ENCODE results near the gene TMC8.
A peak's percentile ranks its signal among the peaks of the same experiment; 100 is the strongest.
"Not testable (repeated sequence)": the region's sequence is repeated elsewhere in the genome, so short reads cannot be mapped to it uniquely, and the experiment has no call there.

TMC8 gene

DNA sequence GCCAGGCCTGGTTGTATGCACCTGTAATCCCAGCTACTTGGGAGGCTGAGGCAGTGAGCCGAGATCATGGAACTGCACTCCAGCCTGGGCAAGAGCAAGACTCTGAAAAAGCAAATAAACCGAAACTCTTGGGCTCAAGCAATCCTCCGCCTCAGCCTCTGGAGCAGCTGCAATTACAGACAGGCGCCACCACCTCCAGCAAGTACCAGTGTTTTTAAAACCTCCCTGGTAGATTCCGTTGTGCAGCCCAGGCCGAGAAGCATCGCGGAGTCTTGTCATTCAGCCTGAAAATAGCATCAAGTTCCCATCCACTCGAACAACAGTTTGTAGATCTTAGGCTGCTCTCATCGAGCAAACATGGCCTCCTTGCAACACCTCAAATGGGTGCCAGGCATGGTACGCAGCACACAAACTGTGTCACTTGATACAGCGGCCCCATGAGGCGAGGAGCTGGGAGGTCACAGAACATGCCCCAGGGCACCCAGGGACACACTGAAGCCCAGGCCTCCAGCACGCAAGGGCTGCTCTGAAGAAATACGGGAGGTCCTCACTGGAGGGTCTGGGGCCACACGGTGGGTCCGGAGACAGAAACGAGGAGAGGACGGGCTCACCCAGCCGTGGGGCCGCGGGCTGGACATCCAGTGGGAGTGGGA, 20.1 kb upstream of the TMC8 start:
- no peak for DNase-seq

DNA sequence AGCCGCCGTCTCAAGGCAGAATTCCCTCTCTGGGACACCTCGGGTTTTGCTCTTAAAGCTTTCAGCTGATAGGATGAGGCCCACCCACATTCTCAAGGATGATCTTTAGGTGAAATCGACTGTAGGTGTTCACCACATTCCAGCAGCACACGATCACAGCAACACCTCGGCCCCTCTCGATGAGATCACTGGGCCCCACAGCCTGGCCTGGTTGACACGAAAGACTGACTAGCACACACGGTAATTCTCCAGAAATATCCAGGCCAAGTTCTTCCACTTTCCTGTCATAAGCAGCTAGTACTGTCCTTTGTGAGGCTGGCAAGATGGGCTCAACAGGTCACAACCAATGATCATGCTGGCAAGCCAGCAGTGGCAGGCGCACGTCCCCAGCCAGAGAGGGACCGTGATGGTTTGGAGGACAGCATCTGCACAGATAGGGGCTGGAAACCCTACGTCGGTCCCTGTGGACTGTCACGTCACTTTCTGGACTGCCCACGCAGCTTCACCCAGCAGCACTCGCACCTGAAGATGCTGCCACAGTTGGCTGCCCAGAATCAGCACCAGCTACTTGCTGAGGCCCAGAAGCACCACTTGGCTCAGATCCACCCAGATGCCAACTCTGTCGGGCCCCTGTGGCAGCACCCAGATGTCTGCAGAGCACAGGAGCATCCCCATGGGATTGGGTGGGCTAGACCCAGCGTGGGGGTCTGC, 19.4 kb upstream of the TMC8 start:
- no peak for DNase-seq

DNA sequence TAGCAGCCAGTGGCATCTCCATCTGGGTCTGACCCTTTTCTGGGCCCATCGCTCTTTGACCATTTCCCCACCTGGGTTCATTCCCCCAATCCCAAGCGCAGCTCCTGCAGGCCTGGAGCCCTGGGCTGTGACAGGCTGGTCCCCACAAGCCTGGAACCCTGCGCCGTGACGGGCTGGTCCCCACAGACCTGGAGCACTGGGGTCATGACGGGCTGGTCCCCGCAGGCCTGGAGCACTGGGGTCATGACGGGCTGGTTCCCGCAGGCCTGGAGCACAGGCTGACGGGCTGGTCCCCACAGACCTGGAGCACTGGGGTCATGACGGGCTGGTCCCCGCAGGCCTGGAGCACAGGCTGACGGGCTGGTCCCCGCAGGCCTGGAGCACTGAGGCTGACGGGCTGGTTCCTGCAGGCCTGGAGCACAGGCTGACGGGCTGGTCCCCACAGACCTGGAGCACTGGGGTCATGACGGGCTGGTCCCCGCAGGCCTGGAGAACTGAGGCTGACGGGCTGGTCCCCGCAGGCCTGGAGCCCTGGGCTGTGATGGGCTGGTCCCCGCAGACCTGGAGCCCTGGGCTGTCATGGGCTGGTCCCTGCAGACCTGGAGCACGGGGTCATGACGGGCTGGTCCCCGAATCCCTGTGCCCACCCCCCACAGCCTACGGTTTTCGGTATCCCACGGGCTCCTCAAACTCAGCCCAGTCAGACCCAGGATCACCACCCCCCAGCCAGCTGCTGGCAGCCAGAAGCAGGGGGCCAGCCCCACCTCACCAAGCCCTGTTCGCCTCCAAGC, 18.6 kb upstream of the TMC8 start:
- DNase-seq, result no peak

DNA sequence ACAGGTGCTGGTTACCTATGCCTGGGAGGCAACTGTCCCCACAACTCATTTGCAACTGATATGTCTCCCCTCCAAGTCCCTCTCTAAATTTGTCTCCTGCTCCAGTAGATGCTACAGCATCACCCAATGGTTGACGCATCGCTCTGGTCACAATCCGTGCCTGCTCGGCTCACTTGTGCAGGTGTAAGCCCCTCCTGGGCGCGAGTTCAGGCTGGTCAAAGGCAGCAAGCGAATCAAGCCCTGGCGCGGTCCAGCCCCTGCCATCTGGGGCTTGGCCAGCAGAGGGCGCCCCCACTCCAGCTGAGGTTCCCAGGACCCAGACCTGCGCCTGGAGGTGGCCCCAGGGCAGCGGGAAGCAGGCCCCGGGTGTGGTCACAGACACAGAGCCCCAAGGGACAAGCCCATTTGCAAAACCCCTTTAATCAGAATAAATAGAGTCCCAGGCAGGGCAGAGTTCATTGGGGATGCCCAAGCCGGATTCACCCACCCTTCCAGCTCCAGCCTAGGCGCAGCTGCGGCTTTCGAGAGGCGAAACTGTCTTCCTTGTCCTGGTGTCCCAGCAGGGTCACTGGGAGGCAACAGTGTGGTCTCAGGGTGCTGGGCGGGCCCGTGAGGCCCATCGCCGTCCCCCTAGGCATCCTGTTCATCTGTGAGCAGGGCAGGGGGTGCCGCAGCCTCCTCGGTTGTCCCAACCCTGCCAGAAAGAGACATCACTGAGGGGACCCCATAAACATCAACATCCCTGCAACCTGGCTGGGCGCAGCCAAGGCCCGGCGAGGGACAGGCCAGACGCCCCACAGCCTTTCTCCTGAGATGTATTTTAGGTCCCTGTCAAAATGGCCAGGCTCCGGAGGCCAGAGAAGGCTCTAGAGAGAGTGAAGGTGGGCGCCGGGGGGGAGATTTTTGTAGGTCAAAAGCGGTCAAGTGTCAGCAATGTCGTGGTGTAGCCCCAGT, 17.8 kb upstream of the TMC8 start:
- peak; percentile 24 for DNase-seq

DNA sequence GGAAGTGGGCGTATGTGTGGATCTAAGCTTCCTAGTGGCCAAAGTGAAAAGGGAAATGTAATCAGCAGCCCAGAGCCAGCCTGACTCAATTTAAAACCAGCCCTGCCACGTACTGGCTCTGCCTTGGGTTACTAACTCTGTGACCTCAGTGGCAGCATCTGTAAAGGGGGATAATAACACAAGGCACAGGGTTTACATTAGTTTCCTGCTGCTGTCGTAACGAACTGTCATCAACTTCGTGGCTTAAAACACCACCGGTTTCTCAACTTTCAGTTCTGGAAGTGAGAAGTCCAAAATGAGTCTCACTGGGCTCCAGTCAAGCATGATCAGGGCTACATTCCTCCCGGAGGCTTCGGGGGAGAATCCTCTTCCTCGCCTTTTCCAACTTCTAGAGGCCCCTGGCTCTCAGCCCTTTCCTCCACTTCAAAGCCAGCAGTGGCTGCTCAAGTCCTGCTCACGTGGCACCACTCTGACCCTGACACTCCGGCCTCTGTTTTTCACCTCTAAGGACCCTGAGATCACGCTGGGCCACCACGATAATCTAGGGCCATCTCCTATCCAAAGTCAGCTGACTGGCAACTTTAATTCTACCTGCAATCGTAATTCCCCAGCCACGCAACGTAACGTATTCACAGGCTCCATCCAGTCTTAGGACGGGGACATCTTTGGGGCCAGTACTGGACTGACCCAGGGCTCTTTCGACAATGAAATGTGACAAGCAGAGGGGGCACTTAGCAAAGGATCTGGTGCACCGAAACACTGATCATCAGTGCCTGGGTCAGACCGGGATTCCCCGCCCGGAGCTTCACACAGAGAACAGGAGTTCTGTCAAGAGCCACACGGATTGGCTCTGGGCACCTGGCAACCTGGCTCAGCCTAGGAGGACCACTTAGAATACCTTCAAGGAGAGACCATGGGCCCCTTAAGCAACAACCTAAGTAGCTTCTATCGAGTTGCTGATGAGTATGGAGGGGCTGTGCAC, 16.5 kb upstream of the TMC8 start:
- no peak for DNase-seq

DNA sequence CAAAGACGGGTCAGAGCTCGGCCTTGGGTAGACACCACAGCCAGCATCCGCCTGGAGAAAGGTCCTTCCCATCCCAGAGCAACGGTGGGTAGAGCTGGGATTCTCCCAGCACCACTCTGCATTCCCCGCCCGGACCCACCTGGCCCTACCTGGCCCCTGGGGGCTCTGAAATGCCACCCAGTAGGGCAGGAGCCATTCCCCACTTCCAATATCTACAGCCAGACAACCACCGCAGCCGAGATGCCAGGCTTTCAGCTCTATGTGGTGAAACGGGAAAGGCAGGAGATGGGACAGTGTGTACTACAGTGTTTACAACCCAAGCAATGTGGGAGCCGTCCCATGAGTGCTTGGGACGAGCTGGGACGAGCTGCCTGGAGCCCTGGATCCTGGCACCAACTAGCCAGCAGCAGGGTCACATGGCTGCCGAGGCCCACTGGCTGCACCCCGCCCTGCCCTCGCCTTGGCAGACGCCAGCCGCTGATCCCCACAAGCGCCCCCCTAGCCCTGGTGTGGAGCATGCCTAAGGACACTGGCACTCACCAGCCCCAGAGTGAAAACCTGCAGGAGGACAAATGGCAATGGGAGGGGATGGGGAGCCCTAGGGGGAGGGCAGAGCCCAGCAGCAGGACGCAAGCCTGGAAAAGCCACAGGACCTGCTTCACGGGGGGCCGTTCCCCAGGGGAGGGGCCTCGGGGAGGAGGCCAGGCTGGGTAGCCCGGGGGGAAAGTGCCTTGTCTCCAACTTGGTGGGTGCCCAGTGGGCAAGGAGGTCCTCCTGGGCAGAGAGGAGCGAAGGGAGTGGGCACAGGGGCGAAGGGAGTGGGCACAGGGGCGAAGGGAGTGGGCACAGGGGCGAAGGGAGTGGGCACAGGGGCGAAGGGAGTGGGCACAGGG, 15.5 kb upstream of the TMC8 start:
- DNase-seq, result no peak

DNA sequence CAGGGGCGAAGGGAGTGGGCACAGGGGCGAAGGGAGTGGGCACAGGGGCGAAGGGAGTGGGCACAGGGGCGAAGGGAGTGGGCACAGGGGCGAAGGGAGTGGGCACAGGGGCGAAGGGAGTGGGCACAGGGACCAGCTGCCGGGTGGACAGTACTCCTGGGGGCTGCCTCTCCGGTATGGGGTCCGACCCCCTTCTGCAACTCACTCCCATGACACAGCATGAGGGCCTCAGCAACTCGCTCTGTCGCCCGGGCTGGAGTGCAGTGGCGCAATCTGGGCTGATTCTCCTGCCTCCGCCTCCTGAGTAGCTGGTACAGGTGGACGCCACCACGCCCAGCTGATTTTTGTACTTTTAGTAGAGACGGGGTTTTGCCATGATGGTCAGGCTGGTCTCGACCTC, 14.8 kb upstream of the TMC8 start:
- not testable (repeated sequence) for DNase-seq

DNA sequence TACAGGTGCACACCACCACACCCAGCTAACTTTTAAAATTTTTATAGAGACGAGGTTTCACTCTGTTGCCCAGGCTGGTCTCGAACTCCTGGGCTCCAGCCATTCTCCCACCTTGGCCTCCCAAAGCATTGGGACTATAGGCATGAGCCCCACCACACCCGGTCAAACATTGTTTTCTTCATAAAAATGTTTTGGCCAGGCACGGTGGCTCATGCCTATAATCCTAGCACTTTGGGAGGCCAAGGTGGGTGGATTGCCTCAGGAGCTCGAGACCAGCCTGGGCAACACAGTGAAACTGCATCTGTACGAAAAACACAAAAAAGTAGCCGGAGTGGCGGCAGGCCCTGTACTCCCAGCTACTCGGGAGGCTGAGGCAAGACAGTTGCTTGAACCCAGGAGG, 14.2 kb upstream of the TMC8 start:
- no peak for DNase-seq

DNA sequence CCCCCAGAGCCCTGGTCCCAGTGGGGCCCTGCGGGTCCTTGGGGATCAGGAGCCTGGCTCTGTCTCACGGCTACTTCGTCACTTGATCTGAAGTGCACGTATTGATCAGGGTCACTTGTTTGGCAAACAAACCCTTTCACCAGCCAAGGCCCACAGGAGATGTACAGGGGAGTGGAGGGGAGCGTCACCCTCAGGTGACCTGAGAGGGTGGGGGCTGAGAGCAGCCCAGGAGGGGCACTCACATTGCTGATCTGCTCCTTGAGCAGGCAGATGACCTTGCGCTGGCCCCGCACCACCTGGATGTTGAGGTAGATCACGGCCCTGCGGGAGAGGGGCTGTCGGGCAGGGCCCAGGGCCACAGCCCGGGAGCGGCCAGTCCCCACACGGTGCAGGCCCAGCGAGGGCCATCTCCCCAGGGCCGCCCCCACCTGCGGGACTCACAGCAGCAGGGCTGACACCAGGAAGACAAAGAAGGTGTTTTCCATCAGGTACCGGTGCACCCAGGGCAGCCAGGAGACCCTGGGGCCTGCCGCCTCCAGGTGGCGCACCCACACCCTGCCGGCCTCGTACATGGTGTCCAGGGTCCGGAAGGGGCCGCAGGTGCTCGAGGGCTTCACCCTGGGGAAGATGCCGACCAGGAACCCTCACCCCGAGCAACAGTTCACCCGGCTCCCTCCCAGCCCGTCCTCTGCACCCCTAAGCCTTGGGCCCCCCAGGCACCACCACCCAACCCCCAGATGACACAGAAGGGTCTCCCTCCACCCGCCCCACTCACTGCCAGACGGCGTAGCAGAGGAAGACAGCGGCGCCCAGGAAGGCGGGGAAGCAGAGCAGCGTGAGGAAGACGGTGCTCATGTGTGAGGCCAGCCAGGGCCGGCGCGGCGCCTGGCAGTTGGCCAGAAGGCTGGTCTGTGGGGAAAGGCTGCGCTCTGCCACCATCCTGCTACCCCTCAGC, 13.3 kb upstream of the TMC8 start:
- DNase-seq, result peak; percentile 38

DNA sequence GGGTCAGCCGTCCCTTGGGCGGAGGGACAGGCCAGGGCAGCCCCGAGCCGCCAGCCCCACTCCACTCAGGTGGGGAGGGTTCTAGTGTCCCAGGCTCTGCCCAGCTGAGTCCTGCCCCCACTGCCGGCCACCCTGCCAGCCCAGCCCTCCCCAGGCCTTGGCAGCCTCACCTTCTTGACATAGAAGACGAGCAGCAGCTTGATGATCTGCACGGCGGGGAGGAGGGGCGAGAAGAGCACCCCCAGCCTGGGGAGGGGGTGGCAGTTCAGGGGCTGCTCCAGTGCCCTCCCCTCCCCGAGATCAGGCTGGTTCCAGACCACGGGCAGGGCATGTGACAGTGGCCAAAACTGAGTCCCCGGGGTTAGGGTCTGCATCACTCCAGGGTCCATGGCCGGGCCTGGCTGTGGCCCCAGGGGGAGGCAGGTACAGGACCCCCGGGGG, 11.8 kb upstream of the TMC8 start:
- DNase-seq, result no peak

DNA sequence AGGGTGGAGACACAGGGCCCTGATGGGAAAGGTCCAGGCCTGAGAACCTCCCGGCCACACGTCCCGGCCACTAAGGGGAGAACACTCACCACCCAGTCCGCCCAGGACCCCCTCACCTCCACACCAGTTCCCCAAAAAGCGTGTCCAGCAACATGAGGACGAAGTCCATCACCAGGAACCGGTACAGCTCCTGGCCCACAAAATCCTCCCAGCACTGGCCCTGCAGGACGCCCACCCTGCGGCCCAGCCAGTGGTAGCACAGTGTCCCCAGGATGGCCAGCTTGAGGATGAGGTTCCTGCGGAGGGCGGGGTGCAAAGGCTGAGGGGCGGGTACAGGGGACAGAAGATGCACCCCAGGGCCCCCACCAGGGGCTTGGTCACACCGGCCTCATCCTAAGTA, 10.0 kb upstream of the TMC8 start:
- no peak for DNase-seq

DNA sequence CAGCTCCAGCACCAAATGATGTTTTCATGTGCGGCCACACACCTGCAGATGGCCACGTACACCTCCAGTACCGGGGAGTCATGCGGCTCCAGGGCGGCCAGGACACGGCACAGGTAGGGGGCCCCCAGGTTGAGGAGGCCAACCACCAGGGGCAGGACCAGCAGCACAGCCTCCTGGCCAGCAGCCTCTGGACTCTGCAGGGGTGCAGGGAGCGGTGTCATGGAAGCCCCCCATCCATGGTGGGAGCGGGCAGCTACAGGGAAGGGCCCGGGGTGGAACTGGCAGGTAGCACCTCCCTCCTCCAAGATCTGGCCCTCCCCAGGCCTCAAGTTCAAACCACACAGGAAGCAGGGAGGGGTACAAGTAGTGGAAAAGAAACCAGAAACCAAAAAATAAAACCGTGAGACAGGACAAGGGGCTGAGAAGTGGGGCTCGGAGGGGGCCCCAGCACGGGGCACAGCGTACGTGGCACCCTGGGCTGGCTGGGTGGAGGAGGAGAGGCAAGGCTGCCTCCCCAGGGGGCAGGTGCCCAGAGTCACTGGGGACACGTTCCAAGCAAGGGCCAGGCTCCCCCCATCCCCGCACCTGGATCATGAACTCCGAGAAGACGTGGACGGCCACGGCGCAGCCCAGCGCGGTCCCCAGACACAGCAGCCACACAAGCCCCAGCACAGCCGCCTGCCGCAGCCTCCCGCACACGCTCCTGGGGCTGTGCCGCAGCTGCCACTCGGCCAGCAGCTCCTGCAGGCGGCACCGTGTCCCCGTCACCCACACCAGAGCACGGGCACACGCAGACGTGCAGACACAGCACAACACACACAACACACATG, 9.4 kb upstream of the TMC8 start:
- no peak for DNase-seq

DNA sequence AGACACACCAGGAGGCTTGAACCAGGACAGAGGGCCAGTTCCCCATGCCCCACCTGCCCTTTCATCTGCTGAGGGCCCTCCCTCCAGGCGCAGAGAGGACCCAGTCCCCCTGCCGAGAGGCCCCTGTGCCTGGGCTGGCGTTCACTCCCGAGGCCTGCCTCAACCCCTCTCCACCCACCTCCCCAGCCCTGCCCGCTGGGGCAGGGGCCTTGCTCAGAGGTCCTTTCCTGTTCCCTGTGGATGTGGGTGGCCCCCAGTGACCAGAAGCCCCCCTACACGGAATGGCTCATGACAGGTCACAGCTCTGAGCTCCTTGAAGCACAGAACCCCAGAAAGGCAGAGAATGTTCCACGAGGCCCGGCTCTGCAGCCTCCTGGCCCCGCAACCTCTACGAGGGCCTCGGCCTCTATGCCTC, 8.8 kb upstream of the TMC8 start:
- no peak for DNase-seq

DNA sequence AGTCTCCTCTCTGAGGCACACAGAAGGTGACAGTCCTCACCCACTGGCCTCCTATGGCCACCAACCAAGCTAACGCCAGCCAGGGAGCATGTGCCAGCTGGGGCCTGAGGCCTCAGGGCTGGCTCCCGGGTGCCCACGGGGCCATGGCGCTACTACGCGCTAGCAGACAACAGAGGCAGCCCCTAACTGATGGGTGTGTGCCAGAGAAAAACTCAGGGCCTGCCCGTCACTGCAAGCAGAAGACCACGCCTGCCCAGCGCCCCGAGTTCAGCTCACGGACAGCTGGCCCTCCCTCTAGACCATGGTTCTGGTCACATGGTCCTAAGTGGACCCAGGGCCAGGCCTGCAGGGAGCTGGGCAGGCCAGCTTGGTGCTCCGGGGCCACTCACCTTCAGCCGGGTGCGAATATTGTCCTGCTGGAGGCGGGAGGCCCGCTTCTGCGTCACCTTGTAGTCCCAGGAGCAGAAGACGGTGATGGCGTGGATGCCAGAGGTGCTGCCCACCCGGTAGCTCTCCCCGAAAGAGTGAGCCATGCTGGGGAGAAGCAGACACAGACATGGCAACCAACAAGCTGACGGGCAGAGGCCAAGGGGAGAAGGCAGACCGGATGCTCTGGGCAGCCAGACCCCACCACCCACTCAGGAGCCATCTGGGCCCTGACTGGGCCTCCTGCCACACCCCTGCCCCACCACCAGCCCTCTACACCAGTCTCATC, 8.2 kb upstream of the TMC8 start:
- DNase-seq, result no peak

DNA sequence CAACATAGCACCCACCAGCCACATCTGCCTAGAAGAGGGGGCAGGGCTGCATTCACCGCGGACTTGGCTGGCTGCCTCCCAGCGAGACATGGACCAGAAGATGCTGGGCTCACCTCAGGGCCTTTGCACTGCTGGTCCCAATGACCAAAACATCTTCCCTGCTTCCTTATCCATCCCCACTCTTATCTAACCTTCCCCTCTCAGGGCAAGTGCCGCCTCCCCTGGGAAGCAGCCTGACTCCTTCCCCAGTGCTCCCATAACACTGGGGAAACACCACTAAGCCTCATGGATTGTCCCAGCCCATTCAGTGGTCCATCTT, 7.7 kb upstream of the TMC8 start:
- no peak for DNase-seq

DNA sequence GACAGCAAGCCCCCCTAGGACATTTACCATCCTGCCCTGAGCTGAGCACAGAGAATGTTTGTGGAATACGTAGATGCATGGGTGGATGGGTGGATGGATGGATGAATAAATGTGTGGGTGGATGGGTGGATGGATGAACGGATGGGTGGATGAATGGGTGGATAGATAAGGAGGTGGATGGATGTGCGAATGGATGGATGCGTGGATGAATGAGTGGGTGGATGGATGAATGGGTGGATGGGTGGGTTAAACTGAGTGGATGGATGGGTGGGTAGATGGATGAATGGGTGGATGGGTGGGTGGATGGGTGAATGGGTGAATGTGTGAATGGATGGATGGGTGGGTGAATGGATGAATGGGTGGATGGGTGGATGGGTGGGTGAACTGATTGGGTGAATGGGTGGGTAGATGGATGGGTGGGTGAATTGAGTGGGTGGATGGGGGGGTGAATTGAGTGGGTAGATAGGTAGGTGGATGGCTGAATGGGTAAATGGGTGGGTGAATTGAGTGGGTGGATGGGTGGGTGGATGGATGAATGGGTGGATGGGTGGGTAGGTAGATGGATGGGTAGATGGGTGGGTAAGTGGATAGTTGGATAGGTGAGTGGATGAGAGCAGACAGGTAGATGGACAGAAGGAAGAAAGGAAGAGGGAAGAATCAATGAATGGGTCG, 7.2 kb upstream of the TMC8 start:
- no peak for DNase-seq

All from NCI-H2029 (cell line).